Measurements from ENCODE around the gene NDUFS1. TPM values are rescaled to one million over a fixed set of nuclear protein-coding genes. Genes with fewer than 3 reads are reported as not detected.
A peak's percentile ranks its signal among the peaks of the same experiment; 100 is the strongest.

The NDUFS1 gene
- total RNA-seq (2014; rRNA removed; shearing (Covaris generic)), result 79.8 and 97.9 TPM in 2 replicates
- 34.5 and 35.6 TPM in 2 replicates for polyA plus RNA-seq (2016; fragmentation: Nextera tagmentation; extraction: Ambion mirVana)
- long read RNA-seq, full-length matches to known transcripts, result 17 of 27 reads
- long read RNA-seq, partial matches to known transcripts, result 6 of 27 reads
- long read RNA-seq, other reads (novel, unspliced or antisense), result 4 of 27 reads

DNA sequence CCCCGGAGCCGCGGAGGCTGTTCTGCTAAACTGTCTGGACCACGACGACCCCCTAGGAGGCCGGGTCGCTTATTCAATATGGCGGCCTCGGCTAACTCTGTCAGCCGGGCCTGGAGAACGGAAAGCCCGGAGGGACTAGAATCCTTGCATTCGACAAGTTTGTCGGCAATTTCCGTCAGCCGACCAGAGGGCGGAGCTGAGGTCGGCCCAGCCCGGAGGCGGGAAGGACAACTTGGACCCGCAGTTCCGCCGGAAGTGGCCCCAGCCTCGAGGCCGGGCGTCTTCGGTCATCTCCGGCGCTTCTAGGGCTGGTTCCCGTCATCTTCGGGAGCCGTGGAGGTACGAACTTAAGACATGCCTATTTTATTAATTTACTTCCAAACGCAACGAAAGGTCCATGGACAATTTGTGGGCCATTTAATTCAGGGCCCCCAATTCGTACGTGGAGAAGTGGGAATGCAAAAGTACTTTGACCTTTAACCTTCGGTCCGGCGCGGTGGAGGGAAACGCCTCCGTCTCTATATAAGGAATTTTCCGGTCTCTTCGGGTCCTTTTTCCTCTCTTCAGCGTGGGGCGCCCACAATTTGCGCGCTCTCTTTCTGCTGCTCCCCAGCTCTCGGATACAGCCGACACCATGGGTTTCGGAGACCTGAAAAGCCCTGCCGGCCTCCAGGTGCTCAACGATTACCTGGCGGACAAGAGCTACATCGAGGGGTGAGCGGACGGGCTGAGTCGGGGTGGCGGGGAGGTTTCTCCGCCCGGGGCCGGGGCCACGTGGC is at the start of gene NDUFS1, which contains the start of gene EEF1B2:
TSS of gene NDUFS1 (minus strand) at position 99 of the 779 bp plus-strand sequence. CDS start 5,766 bp downstream, outside the sequence.
TSS of gene EEF1B2 (plus strand) at position 550 of the 779 bp plus-strand sequence. CDS start at position 635, 85 bp downstream.
- H3K4me2 ChIP-seq, result peak within 1 kb of the TSS; percentile 100
- peak; percentile 89 for ATAC-seq
- peak within 1 kb of the TSS; percentile 24 for H2AFZ ChIP-seq
- Mint-ChIP-seq H3K27ac (peak within 1 kb of the TSS; percentile 99), H3K4me1 (peaks cover 23% of the 10 kb centered on the region), H3K9me3 (no peaks in the 10 kb centered on the region), H3K36me3 (ENCODE audit: low read depth) (peaks cover 54% of the 10 kb centered on the region), H3K27me3 (ENCODE audit: insufficient read depth, low read depth, poor library complexity) (peaks cover 17% of the 10 kb centered on the region), H3K4me3 (peak within 1 kb of the TSS; percentile 99)
- peaks cover 12% of the 10 kb centered on the region; the same call in 1 of the 2 replicates for H4K20me1 ChIP-seq (replicated peaks; ENCODE audit: insufficient read depth)
- H3K4me1 ChIP-seq (ENCODE audit: insufficient read depth), result peaks cover 17% of the 10 kb centered on the region
- peak within 1 kb of the TSS; percentile 93 for H3K4me3 ChIP-seq
- peaks cover 34% of the 10 kb centered on the region for H3F3A ChIP-seq (replicated peaks; ENCODE audit: low read depth)
- peaks cover 73% of the 10 kb centered on the region for H3K79me2 ChIP-seq (replicated peaks; ENCODE audit: insufficient read depth)
- TF ChIP-seq STAT1 (IDR thresholded peaks at IDR 0.05; ENCODE audit: unreplicated experiment) (no peak), ZNF114 (CRISPR knock-in tag; IDR thresholded peaks at IDR 0.05) (no peak), CREB1 (CRISPR knock-in tag; IDR thresholded peaks at IDR 0.05; ENCODE audit: low read depth) (peak; percentile 53; the same call in 1 of the 2 replicates), ZNF331 (CRISPR knock-in tag; IDR thresholded peaks at IDR 0.05; ENCODE audit: low read depth) (no peak), EZH2 (IDR thresholded peaks at IDR 0.05; ENCODE audit: low read depth, unreplicated experiment) (no peak), NANOG (IDR thresholded peaks at IDR 0.05; ENCODE audit: borderline replicate concordance) (no peak), POLR2AphosphoS5 (IDR thresholded peaks at IDR 0.05; ENCODE audit: low read depth) (peak; percentile 77)
- TF ChIP-seq, protein P1, sequence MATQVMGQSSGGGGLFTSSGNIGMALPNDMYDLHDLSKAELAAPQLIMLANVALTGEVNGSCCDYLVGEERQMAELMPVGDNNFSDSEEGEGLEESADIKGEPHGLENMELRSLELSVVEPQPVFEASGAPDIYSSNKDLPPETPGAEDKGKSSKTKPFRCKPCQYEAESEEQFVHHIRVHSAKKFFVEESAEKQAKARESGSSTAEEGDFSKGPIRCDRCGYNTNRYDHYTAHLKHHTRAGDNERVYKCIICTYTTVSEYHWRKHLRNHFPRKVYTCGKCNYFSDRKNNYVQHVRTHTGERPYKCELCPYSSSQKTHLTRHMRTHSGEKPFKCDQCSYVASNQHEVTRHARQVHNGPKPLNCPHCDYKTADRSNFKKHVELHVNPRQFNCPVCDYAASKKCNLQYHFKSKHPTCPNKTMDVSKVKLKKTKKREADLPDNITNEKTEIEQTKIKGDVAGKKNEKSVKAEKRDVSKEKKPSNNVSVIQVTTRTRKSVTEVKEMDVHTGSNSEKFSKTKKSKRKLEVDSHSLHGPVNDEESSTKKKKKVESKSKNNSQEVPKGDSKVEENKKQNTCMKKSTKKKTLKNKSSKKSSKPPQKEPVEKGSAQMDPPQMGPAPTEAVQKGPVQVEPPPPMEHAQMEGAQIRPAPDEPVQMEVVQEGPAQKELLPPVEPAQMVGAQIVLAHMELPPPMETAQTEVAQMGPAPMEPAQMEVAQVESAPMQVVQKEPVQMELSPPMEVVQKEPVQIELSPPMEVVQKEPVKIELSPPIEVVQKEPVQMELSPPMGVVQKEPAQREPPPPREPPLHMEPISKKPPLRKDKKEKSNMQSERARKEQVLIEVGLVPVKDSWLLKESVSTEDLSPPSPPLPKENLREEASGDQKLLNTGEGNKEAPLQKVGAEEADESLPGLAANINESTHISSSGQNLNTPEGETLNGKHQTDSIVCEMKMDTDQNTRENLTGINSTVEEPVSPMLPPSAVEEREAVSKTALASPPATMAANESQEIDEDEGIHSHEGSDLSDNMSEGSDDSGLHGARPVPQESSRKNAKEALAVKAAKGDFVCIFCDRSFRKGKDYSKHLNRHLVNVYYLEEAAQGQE (IDR thresholded peaks at IDR 0.05; ENCODE audit: unreplicated experiment), result no peak
- TF ChIP-seq, protein P2, sequence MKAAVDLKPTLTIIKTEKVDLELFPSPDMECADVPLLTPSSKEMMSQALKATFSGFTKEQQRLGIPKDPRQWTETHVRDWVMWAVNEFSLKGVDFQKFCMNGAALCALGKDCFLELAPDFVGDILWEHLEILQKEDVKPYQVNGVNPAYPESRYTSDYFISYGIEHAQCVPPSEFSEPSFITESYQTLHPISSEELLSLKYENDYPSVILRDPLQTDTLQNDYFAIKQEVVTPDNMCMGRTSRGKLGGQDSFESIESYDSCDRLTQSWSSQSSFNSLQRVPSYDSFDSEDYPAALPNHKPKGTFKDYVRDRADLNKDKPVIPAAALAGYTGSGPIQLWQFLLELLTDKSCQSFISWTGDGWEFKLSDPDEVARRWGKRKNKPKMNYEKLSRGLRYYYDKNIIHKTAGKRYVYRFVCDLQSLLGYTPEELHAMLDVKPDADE (IDR thresholded peaks at IDR 0.05), result peak; percentile 63
- TF ChIP-seq, protein P3, sequence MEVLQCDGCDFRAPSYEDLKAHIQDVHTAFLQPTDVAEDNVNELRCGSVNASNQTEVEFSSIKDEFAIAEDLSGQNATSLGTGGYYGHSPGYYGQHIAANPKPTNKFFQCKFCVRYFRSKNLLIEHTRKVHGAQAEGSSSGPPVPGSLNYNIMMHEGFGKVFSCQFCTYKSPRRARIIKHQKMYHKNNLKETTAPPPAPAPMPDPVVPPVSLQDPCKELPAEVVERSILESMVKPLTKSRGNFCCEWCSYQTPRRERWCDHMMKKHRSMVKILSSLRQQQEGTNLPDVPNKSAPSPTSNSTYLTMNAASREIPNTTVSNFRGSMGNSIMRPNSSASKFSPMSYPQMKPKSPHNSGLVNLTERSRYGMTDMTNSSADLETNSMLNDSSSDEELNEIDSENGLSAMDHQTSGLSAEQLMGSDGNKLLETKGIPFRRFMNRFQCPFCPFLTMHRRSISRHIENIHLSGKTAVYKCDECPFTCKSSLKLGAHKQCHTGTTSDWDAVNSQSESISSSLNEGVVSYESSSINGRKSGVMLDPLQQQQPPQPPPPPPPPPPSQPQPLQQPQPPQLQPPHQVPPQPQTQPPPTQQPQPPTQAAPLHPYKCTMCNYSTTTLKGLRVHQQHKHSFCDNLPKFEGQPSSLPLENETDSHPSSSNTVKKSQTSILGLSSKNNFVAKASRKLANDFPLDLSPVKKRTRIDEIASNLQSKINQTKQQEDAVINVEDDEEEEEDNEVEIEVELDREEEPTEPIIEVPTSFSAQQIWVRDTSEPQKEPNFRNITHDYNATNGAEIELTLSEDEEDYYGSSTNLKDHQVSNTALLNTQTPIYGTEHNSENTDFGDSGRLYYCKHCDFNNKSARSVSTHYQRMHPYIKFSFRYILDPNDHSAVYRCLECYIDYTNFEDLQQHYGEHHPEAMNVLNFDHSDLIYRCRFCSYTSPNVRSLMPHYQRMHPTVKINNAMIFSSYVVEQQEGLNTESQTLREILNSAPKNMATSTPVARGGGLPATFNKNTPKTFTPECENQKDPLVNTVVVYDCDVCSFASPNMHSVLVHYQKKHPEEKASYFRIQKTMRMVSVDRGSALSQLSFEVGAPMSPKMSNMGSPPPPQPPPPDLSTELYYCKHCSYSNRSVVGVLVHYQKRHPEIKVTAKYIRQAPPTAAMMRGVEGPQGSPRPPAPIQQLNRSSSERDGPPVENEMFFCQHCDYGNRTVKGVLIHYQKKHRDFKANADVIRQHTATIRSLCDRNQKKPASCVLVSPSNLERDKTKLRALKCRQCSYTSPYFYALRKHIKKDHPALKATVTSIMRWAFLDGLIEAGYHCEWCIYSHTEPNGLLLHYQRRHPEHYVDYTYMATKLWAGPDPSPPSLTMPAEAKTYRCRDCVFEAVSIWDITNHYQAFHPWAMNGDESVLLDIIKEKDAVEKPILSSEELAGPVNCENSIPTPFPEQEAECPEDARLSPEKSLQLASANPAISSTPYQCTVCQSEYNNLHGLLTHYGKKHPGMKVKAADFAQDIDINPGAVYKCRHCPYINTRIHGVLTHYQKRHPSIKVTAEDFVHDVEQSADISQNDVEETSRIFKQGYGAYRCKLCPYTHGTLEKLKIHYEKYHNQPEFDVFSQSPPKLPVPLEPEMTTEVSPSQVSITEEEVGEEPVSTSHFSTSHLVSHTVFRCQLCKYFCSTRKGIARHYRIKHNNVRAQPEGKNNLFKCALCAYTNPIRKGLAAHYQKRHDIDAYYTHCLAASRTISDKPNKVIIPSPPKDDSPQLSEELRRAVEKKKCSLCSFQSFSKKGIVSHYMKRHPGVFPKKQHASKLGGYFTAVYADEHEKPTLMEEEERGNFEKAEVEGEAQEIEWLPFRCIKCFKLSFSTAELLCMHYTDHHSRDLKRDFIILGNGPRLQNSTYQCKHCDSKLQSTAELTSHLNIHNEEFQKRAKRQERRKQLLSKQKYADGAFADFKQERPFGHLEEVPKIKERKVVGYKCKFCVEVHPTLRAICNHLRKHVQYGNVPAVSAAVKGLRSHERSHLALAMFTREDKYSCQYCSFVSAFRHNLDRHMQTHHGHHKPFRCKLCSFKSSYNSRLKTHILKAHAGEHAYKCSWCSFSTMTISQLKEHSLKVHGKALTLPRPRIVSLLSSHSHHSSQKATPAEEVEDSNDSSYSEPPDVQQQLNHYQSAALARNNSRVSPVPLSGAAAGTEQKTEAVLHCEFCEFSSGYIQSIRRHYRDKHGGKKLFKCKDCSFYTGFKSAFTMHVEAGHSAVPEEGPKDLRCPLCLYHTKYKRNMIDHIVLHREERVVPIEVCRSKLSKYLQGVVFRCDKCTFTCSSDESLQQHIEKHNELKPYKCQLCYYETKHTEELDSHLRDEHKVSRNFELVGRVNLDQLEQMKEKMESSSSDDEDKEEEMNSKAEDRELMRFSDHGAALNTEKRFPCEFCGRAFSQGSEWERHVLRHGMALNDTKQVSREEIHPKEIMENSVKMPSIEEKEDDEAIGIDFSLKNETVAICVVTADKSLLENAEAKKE (CRISPR knock-in tag; IDR thresholded peaks at IDR 0.05), result no peak
- no peaks in the 10 kb centered on the region for H3K27me3 ChIP-seq (ENCODE audit: insufficient read depth)
- no peaks in the 10 kb centered on the region for H3K9me2 ChIP-seq (ENCODE audit: insufficient read depth)
- peak within 1 kb of the TSS; percentile 92 for H3K27ac ChIP-seq (ENCODE audit: low read depth)
- DNase-seq (ENCODE audit: low spot score), result peak; percentile 100
- peaks cover 30% of the 10 kb centered on the region for H3K36me3 ChIP-seq (ENCODE audit: insufficient read depth)

All from GM23338 (cell line).